Activated CD4-positive, alpha-beta memory T cell treated with anti-CD3 and anti-CD28 coated beads for 36 hours (primary cell): ENCODE measurements around the gene TXLNA. TPM values are rescaled to one million over a fixed set of nuclear protein-coding genes. Genes with fewer than 3 reads are reported as not detected.

Source experiments
- CTCF ChIA-PET: fragments of 350-600 bp; sonication (Branson Sonifier 250); formaldehyde crosslinking; loops from one replicate; lab custom pipeline; 2021; ENCODE audit warnings: antibody characterized with exemption, inconsistent platforms; lab: Charles Lee
- POLR2A ChIA-PET: fragments of 350-600 bp; sonication (Branson Sonifier 250); formaldehyde crosslinking; loops from one replicate; lab custom pipeline; 2021; ENCODE audit warnings: antibody characterized with exemption; lab: Charles Lee
- DNase-seq: peaks from one replicate; pipeline ENCODE4 v3.0.0-alpha.2; 2020
- H3K27ac Mint-ChIP-seq: one replicate; pipeline ENCODE4 v1.8.0; 2021; ENCODE audit warnings: mixed read lengths
- H3K27me3 Mint-ChIP-seq: one replicate; pipeline ENCODE4 v1.8.0; 2021; ENCODE audit warnings: mixed read lengths
- H3K36me3 Mint-ChIP-seq: one replicate; pipeline ENCODE4 v1.8.0; 2021; ENCODE audit warnings: mixed read lengths
- H3K4me1 Mint-ChIP-seq: one replicate; pipeline ENCODE4 v1.8.0; 2021; ENCODE audit warnings: low read depth, mixed read lengths
- H3K4me3 Mint-ChIP-seq: one replicate; pipeline ENCODE4 v1.8.0; 2021; ENCODE audit warnings: mild to moderate bottlenecking, mixed read lengths
- H3K9me3 Mint-ChIP-seq: one replicate; pipeline ENCODE4 v1.8.0; 2021; ENCODE audit warnings: mixed read lengths
- intact Hi-C: fragments of 100-400 bp; cut with micrococcal nuclease; formaldehyde crosslinking; loops from one replicate; pipeline ENCODE4 v1.15.1; 2023
- total RNA-seq, 2 experiments: library from RNA; stranded (reverse); gene quantifications; one replicate each; pipeline ENCODE4 v1.2.3, GENCODE V29; 2021

Gene TXLNA
- total RNA-seq, 2 experiments from 2014 or later = 77.4 to 78.2 TPM

DNA sequence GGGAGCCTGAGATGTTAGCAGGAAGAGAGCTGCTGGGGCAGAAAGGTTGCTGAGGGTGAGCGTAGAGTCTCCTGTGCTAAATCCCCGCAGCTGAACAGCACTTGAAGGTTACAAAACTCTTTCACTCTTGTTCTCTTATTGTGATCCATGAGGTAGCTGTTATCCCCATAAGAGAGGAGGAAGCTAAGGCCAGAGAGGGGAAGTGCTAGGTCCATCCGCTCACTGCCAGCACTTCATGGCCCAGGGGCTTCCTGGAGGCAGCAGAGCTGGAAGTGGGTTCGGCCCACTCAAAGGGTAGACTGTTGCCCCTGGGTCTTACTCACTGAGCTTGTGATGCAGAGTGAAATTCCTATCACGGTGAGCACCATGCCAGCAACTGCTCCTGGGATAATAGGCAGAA, 37.1 kb downstream of the TXLNA start:
- H3K27me3 Mint-ChIP-seq = no peaks in the 10 kb centered on the region
- H3K27ac Mint-ChIP-seq = no peak overlapping the region
- DNase-seq = no peak
- H3K4me1 Mint-ChIP-seq = peaks cover 20% of the 10 kb centered on the region
- no peaks in the 10 kb centered on the region for H3K9me3 Mint-ChIP-seq
- intact Hi-C loops = no loop called here
- H3K36me3 Mint-ChIP-seq = peaks cover 10% of the 10 kb centered on the region
- POLR2A ChIA-PET = interaction anchor here (0.9 to 1.6 kb wide), 3 partner anchors 11 to 37 kb away, joined by 3 to 19 read pairs (median 3); partner anchors contain the start of gene IQCC
- no peak overlapping the region for H3K4me3 Mint-ChIP-seq
- CTCF ChIA-PET = interaction anchor here (0.7 to 3.1 kb wide), 32 partner anchors 10 to 207 kb away, joined by 3 to 65 read pairs (median 7); partner anchors contain the start of genes BSDC1, CCDC28B, FAM167B and HDAC1

DNA sequence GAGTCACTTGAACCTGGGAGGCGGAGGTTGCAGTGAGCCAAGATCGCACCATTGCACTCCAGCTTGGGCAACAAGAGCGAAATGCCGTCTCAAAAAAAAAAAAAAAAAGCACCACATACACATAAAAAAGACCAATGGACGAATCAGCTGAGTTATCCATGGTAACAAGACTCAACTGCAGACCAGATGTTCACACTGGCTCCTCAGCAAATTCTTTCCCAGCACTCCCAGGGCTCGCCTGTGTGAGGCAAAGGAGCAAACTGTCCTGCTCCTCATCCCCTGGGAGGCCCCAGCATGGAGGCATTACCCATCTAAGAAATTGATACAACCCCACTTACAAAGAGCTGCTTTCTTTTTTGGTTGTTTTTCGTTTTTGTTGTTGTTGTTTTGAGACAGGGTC, 39.5 kb downstream of the TXLNA start:
- intact Hi-C loops = no loop called here
- Mint-ChIP-seq H3K36me3 (peaks cover 16% of the 10 kb centered on the region), H3K4me3 (no peak overlapping the region), H3K9me3 (no peaks in the 10 kb centered on the region), H3K27ac (no peak overlapping the region), H3K4me1 (peaks cover 33% of the 10 kb centered on the region), H3K27me3 (no peaks in the 10 kb centered on the region)
- DNase-seq = no peak
- ChIA-PET CTCF (interaction anchor here (0.6 to 1.0 kb wide), 2 partner anchors 30 to 102 kb away, joined by 3 read pairs; no protein-coding TSS in a partner anchor), POLR2A (no interaction called here)

DNA sequence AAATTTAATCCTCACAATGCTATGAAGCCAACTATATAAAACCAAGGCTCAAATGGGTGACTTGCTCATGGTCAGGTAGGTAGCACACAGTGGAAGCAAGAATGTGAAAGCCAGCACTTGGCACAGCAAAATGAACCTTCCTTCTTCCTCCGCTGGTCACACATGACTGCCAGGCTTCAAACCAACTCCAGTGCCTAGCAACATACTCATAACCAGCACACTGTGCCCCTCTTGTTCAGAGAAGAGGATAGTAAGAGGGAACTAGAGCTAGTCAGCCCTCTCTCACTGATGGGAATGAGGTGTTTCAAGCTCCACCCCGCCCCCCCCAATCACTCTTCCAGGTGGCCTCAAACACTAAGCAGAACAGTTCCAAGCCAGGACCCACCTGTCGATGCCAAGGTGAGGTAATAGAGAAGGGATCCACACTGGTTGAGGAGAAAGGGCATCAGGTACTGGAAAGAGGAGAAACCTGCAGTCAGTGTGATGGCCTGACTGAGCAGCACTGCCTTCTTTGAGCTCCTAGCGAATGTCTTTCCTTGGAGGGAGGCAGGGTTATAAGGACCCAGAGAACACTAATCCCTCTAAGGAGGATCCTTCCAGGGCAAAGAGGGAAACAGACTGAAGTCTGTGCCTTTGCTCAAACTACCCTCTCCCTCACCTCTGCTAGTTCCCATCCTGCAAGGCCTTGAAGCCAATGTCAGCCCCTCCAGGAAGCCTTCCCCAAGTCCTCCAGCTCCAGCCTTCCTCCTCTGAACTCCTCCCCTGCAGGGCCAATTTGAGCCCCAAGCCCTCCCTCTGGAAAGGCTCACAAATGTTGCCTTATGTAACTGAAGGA, 41.5 kb downstream of the TXLNA start:
- CTCF ChIA-PET = interaction anchor here (1.4 to 5.1 kb wide), 2 partner anchors 27 to 181 kb away, joined by 3 to 31 read pairs; partner anchors contain the start of gene FAM167B
- peaks cover 20% of the 10 kb centered on the region for H3K36me3 Mint-ChIP-seq
- H3K27ac Mint-ChIP-seq = peak overlapping the region; percentile 94
- POLR2A ChIA-PET = interaction anchor here (0.6 kb wide), 1 partner anchor 48 kb away, joined by 4 read pairs; no protein-coding TSS in a partner anchor
- intact Hi-C loops = no loop called here
- H3K27me3 Mint-ChIP-seq = no peaks in the 10 kb centered on the region
- DNase-seq = no peak
- H3K4me3 Mint-ChIP-seq = peak overlapping the region; percentile 95
- no peaks in the 10 kb centered on the region for H3K9me3 Mint-ChIP-seq
- peaks cover 40% of the 10 kb centered on the region for H3K4me1 Mint-ChIP-seq

DNA sequence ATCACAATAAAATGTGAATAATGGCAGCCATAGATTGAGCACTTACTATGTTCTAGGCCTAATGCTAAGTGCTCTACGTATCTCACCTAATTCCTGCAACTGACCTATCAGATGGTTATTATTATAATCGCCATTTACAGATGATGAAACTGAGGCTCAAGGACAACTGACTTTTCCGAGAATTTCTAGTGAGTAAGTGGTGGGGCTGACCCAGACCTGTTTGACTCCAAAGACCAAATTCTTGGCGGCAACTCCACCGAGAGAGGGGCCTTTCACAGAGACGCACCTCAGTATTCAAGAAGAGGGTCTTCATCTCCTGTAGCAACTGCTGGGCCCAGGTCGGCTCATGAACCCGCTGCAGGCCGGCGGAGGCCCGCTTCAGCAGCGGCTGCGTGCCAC, 42.1 kb downstream of the TXLNA start:
- ChIA-PET CTCF (interaction anchor here (1.4 to 5.1 kb wide), 2 partner anchors 27 to 180 kb away, joined by 3 to 31 read pairs; partner anchors contain the start of gene FAM167B), POLR2A (interaction anchor here (0.7 kb wide), 1 partner anchor 33 kb away, joined by 3 read pairs; no protein-coding TSS in a partner anchor)
- intact Hi-C loops = no loop called here
- Mint-ChIP-seq H3K4me3 (peak overlapping the region; percentile 95), H3K27me3 (no peaks in the 10 kb centered on the region), H3K9me3 (no peaks in the 10 kb centered on the region), H3K36me3 (peaks cover 22% of the 10 kb centered on the region), H3K27ac (peak overlapping the region; percentile 94), H3K4me1 (peaks cover 38% of the 10 kb centered on the region)
- DNase-seq = no peak

DNA sequence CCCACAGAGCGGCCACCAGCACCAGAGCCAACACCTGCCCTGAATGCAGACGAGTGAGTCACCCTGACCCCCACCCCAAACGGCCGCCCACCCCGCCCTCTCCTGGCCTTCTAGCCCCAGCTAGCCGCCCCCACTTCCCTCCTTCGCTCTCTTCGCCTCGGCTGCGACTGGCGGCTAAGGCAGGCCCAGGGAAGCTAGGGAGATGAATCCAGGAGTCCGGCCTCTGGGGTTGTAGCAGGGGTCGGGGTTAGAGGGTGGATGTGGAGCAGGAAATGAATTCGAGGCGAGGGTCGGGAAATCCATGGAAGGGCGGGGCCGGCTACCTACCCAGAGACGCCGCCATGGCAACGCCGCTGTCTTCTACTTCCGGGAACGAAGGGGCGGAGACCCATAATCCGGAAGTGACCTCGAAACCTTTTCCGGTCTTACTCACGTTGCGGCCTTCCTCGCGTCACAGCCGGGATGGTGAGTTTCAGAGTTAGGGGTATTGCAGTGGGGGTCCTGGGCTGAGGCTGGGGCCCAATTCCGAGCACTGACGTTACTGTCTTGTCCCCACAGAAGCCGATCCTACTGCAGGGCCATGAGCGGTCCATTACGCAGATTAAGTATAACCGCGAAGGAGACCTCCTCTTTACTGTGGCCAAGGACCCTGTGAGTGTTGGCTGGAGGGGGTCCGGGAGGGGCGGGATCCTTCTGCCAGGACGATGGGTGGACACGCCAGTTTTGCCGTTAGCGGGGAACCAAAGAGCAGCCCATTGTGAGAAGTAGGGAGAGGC, 42.7 kb downstream of the TXLNA start, which contains the start of the genes EIF3I and TMEM234:
TSS of gene EIF3I (plus strand) at position 428 of the 776 bp plus-strand sequence. CDS start at position 463, 35 bp downstream.
TSS of gene TMEM234 (minus strand) at position 374 of the 776 bp plus-strand sequence. CDS start at position 343, 31 bp downstream.
- H3K9me3 Mint-ChIP-seq = no peaks in the 10 kb centered on the region
- intact Hi-C loops = loop anchor here (2.0 kb wide), 5 partner anchors 21 to 173 kb away; partner anchors contain the start of genes BSDC1 and CCDC28B
- POLR2A ChIA-PET = interaction anchor here (0.6 to 0.7 kb wide), 3 partner anchors 33 to 114 kb away, joined by 3 read pairs; partner anchors contain the start of gene MARCKSL1
- H3K4me1 Mint-ChIP-seq = peaks cover 38% of the 10 kb centered on the region
- H3K4me3 Mint-ChIP-seq = peak within 1 kb of the TSS; percentile 95
- peaks cover 20% of the 10 kb centered on the region for H3K36me3 Mint-ChIP-seq
- CTCF ChIA-PET = interaction anchor here (1.4 to 5.1 kb wide), 3 partner anchors 18 to 180 kb away, joined by 3 to 31 read pairs (median 6); partner anchors contain the start of gene FAM167B
- peak within 1 kb of the TSS; percentile 94 for H3K27ac Mint-ChIP-seq
- DNase-seq = peak; percentile 96
- no peaks in the 10 kb centered on the region for H3K27me3 Mint-ChIP-seq

DNA sequence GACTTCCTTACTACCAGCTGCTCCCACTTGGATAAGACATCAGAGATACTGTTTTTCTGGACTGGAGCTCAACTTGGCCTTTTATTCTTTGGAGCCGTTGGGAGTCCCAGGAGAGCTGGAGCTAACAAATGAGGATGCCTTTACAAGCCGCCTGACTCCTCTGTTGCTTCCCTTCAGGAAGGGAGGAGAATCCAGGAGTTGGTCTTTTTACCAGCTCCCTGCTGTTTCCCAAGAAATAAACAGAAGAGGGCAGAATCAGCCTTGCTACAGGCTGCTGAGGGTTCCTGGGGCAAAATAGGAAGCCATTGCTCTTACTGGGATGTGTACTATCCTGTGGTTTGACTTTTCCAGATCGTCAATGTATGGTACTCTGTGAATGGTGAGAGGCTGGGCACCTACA, 44.2 kb downstream of the TXLNA start:
- peaks cover 35% of the 10 kb centered on the region for H3K36me3 Mint-ChIP-seq
- H3K27ac Mint-ChIP-seq = peak overlapping the region; percentile 94
- no peak for DNase-seq
- H3K9me3 Mint-ChIP-seq = no peaks in the 10 kb centered on the region
- ChIA-PET CTCF (interaction anchor here (1.0 to 5.1 kb wide), 3 partner anchors 17 to 171 kb away, joined by 3 to 31 read pairs (median 6); partner anchors contain the start of genes BSDC1 and FAM167B), POLR2A (no interaction called here)
- H3K4me3 Mint-ChIP-seq = peak overlapping the region; percentile 95
- intact Hi-C loops = loop anchor here (2.0 kb wide), 5 partner anchors 23 to 171 kb away; partner anchors contain the start of genes BSDC1 and CCDC28B
- H3K27me3 Mint-ChIP-seq = no peaks in the 10 kb centered on the region
- peaks cover 38% of the 10 kb centered on the region for H3K4me1 Mint-ChIP-seq

DNA sequence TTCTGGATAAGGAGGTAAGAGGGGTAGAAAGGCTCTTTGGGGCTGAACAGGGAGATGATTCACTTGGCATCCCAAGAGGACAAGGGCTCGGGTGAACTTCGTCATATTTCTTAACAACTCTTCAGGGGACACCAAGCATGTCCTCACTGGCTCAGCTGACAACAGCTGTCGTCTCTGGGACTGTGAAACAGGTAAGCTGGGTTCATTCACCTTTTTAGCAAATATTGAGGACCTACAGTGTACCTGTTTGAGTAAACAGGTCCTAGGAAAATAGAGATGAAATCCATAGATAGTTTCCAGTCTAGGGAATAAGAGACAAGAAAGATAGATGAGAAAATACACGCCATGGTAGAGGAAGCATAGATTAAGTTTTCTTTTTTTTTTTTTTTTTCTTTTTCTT, 44.8 kb downstream of the TXLNA start:
- ChIA-PET POLR2A (no interaction called here), CTCF (interaction anchor here (2.0 to 5.1 kb wide), 2 partner anchors 16 to 24 kb away, joined by 6 to 31 read pairs; partner anchors contain the start of gene FAM167B)
- Mint-ChIP-seq H3K9me3 (no peaks in the 10 kb centered on the region), H3K4me3 (peak overlapping the region; percentile 95), H3K4me1 (peaks cover 38% of the 10 kb centered on the region), H3K27me3 (no peaks in the 10 kb centered on the region), H3K36me3 (peaks cover 41% of the 10 kb centered on the region), H3K27ac (peak overlapping the region; percentile 94)
- DNase-seq = no peak
- intact Hi-C loops = no loop called here

DNA sequence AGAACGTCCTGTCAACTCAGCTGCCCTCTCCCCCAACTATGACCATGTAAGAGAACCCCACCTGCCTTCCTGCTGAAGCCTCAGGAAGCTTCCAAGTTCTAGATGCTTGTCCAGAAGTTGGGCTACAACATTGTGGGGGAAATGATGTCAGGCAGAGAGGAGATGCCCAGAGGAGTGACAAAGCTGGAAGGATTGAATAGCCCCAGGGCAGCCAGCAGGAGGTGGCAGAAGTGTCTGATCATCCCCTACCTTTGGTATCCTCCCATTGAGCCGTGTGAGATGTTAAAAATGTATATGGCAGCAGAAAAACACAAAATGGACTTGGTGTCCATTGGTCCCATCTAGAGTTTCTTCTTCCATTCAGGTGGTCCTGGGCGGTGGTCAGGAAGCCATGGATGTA, 49.3 kb downstream of the TXLNA start:
- ChIA-PET CTCF (interaction anchor here (0.6 to 1.5 kb wide), 5 partner anchors 12 to 190 kb away, joined by 3 to 6 read pairs (median 4); no protein-coding TSS in a partner anchor), POLR2A (interaction anchor here (0.6 to 1.4 kb wide), 3 partner anchors 8 to 31 kb away, joined by 3 to 4 read pairs (median 3); no protein-coding TSS in a partner anchor)
- no peak overlapping the region for H3K4me3 Mint-ChIP-seq
- H3K9me3 Mint-ChIP-seq = no peaks in the 10 kb centered on the region
- no peaks in the 10 kb centered on the region for H3K27me3 Mint-ChIP-seq
- no peak overlapping the region for H3K27ac Mint-ChIP-seq
- H3K4me1 Mint-ChIP-seq = peaks cover 12% of the 10 kb centered on the region
- intact Hi-C loops = no loop called here
- peaks cover 37% of the 10 kb centered on the region for H3K36me3 Mint-ChIP-seq
- DNase-seq = no peak

DNA sequence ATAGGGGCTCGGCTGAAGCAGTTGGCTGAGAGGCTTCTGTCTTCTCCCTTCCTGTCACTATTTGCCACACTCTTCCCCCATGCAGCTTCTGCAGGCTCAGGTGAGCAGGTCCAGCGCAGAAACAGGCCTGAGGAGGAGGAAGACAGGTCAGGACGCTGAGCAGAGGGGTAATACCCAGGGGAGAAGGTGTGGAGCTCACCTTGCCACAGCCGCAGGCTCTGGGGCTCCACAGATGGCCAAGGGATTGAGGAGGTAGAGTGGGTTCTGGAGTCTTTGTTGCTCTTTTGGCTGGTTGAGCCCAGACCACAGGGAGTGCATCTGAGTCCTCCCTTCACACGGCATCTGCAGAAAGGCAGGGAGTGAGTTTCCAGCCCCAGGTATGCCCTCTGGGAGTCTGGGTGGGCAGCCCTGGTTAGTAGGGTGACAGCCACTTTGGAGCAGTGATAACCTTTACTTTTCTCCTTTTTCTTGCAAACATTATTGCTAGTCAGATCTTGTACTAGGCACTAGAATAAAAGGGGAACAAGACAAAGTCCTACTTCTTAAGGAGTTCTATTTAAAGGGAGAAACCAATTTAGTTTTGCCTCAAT, 52.5 kb downstream of the TXLNA start:
- no peak for DNase-seq
- Mint-ChIP-seq H3K4me1 (no peaks in the 10 kb centered on the region), H3K4me3 (no peak overlapping the region), H3K36me3 (peaks cover 24% of the 10 kb centered on the region), H3K27ac (no peak overlapping the region), H3K27me3 (no peaks in the 10 kb centered on the region), H3K9me3 (no peaks in the 10 kb centered on the region)
- intact Hi-C loops = no loop called here
- CTCF ChIA-PET = interaction anchor here (1.9 kb wide), 1 partner anchor 16 kb away, joined by 7 read pairs; no protein-coding TSS in a partner anchor
- POLR2A ChIA-PET = interaction anchor here (1.2 kb wide), 1 partner anchor 9 kb away, joined by 3 read pairs; no protein-coding TSS in a partner anchor

DNA sequence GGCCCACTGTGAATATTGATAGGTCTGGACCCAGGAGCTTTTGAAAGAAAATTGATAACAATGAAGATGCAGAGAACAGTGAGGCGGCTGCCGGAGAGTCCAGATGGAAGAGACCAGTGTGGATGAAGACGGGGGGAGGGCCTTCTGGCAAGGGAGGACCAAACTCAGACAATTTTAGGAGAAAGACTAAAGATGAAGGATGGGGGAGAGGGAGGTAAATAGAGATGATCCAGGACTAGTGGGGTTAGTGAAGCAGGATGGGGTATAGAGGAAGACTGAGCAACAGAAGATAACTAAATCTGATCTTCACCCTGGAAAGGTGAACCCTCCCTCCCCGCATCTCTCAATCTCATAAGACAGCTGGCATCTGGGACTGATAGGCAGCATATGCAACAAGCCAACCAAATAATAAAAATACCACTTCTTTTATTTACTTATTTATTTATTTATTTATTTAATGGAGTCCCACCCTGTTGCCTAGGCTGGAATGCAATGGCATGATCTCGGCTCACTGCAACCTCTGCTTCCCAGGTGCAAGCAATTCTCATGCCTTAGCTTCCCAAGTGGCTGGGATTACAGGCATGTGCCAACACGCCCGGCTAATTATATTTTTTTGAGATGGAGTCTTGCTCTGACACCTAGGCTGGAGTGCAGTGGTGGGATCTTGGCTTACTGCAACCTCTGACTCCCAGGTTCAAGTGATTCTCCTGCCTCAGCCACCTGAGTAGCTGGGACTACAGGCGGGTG, 53.3 kb downstream of the TXLNA start:
- intact Hi-C loops = no loop called here
- H3K4me3 Mint-ChIP-seq = no peak overlapping the region

More for the DNA sequence above, 53.3 kb downstream of the TXLNA start:
- peaks cover 18% of the 10 kb centered on the region for H3K36me3 Mint-ChIP-seq
- CTCF ChIA-PET = interaction anchor here (1.9 kb wide), 1 partner anchor 15 kb away, joined by 7 read pairs; no protein-coding TSS in a partner anchor
- H3K9me3 Mint-ChIP-seq = no peaks in the 10 kb centered on the region
- H3K27ac Mint-ChIP-seq = no peak overlapping the region
- DNase-seq = no peak
- H3K27me3 Mint-ChIP-seq = no peaks in the 10 kb centered on the region
- H3K4me1 Mint-ChIP-seq = no peaks in the 10 kb centered on the region
- POLR2A ChIA-PET = no interaction called here
